Heart right ventricle (tissue), 16 donors: ENCODE measurements around the gene HCFC1. TPM values are rescaled to one million over a fixed set of nuclear protein-coding genes. Genes with fewer than 3 reads are reported as not detected.
A peak's percentile ranks its signal among the peaks of the same experiment; 100 is the strongest.

ENCODE experiments used
- ATAC-seq, 8 donors: fragments of 200-7000 bp; cut with Tn5 transposase; one replicate each; pipeline ENCODE4 v1.9.1; 2020; ENCODE audit warnings: mild to moderate bottlenecking in 8 of 8, moderate library complexity in 8 of 8, moderate number of reproducible peaks in 1 of 8
- DNase-seq, 2 donors: peaks; one replicate each; pipeline ENCODE4 v3.0.0-alpha.2; 2020
- H3K27ac ChIP-seq, 10 donors: fragments of 200-600 bp; sonication (generic) in 2 of 10; one replicate each; pipeline versions ENCODE4 v1.5.0 to v1.8.0; 2020 to 2022; ENCODE audit warnings: mild to moderate bottlenecking in 3 of 10
- H3K27me3 ChIP-seq, 7 donors: fragments of 200-600 bp; one replicate each; pipeline ENCODE4 v1.8.0; 2021 to 2022; ENCODE audit warnings: mild to moderate bottlenecking in 2 of 7
- H3K36me3 ChIP-seq, 9 donors: fragments of 200-600 bp; sonication (generic) in 1 of 9; one replicate each; pipeline versions ENCODE4 v1.5.0 to v1.8.0; 2020 to 2022; ENCODE audit warnings: mild to moderate bottlenecking in 2 of 9
- H3K4me1 ChIP-seq, 9 donors: fragments of 200-600 bp; sonication (generic) in 1 of 9; one replicate each; pipeline versions ENCODE4 v1.5.0 to v1.8.0; 2020 to 2022; ENCODE audit warnings: mild to moderate bottlenecking in 4 of 9
- H3K4me3 ChIP-seq, 10 donors: fragments of 200-600 bp; sonication (generic) in 2 of 10; one replicate each; pipeline versions ENCODE4 v1.5.0 to v1.8.0; 2020 to 2022; ENCODE audit warnings: mild to moderate bottlenecking in 7 of 10, moderate library complexity in 2 of 10
- H3K9me3 ChIP-seq, 11 donors: fragments of 200-600 bp in 10 of 11; sonication (generic) in 2 of 11; one replicate each; pipeline versions ENCODE4 v1.5.0 to v1.8.0; 2013 to 2022; ENCODE audit warnings: mild to moderate bottlenecking in 2 of 11, control low read depth in 1 of 11, moderate library complexity in 1 of 11
- WGBS, 2 donors: extraction: QIAGEN DNeasy Blood & Tissue Kit; methylation state at CpG; one replicate each; pipeline ENCODE4 v1.1.7; 2013; ENCODE audit warnings: inconsistent platforms in 1 of 2; 5-methylcytosine and 5-hydroxymethylcytosine counted together
- intact Hi-C, 10 donors: fragments of 100-400 bp; cut with DNase I; formaldehyde crosslinking; loops; one replicate each; pipeline versions ENCODE4 v1.11.1 to v1.14.2; 2022
- polyA plus RNA-seq, 2 donors: library from polyadenylated mRNA; stranded (reverse); fragments of 200-250 nt; gene quantifications; one replicate each; pipeline ENCODE4 v1.2.3, GENCODE V29; 2013
- total RNA-seq, 10 donors: library from RNA; stranded (reverse); fragmentation: NEBNext Ultra II Directional in 3 of 10; extraction: Animal tissue kit (Norgen Biotek cat#: 25700) in 3 of 10; gene quantifications; one replicate each; pipeline versions ENCODE4 v1.2.1 to v1.2.4, GENCODE V29; 2021 to 2023
- TF ChIP-seq, protein P1 (sequence below), 9 donors: fragments of 200-600 bp; sonication (generic) in 2 of 9; IDR thresholded peaks; one replicate each; pipeline versions ENCODE4 v1.5.0 to v1.8.0; 2021 to 2022; ENCODE audit warnings: antibody characterized with exemption in 9 of 9, mild to moderate bottlenecking in 5 of 9, moderate library complexity in 1 of 9
- donor health status: Arrhythmogenic right ventricular cardiomyopathy.
- donor health status: ischemic (EF 13 %, LVEDD 7.1; RV severe dilation, severe dysfunction).
- donor health status: healthy with polysubstance abuse.
- donor health status: DM: no; HTN: yes; CAD: no.
- donor health status: DM: no; HTN: no; CAD: no.
- donor health status: ischemic (EF 25% LVEDD 6.9; RV normal size, moderate dysfunction).
- donor health status: ischemic (EF 25% LVEDD 5.7; RV mildly dilated, moderate dysfunction).
- donor health status: healthy.
- donor health status: DM: yes; HTN: yes; CAD: no.
- donor health status: Ischemic cardiomyopathy.
- donor health status: ischemic (EF 35%, LVEDD 5.7; RV mildly dilated, moderate dysfunction).
- donor health status: nonischemic (EF 11% LVEDD 7.7; RV severe dilation, severe dysfunction).
- donor health status: DM: yes; HTN: yes; CAD: no.
- donor health status: PGD.
- donor health status: ischemic (EF 29% LVEDD 5.4; RV normal size, mild dysfunction).
- donor health status: nonischemic (EF 23%, LVEDD 6.1; RV moderate dilation, normal function).

The HCFC1 gene
- total and polyA plus RNA-seq, 12 donors = 12.3 to 41.6 (median 31.2) TPM

DNA sequence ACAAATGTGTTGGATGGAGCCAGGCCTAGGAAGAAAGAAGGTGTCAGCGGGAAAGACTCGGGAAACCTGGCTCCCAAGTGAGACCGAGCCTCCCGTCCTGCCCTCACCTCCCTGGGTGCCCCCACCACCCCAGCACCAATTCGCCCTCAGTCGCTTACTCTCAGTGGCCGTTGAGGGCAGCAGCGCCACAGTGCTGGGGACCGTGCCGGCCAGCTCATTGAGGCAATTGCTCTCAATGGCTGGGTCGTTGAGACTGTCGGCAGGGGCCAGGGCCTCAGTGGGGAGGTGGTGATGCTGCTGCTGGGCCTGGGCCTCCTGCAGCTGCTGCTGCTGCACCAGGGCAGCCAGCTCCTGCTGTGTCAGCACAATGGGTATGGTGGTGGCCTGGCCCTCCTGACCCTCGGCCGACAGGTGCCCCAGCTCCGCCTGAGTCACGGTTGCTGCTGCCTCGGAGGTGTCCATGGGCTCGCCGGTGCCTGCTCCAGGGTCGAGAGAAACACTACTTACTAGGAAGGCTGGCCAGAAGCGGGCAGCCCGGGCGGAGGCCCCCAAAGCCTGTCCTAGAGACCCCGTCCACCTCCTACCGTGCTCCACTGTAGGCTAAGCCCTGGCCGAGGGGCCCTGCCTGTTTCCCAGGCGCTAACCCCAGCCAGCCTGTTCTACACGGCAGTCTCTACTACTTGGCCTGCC, 19.8 kb downstream of the HCFC1 start:
- DNase-seq = no peak
- Histone ChIP-seq H3K27ac (no peak overlapping the region), H3K27me3 (no peaks in the 10 kb centered on the region), H3K9me3 (no peaks in the 10 kb centered on the region), H3K36me3 (peaks cover 0 to 90% (median 4%) of the 10 kb centered on the region in 9 donors), H3K4me3 (no peak overlapping the region), H3K4me1 (peaks cover 0 to 38% (median 19%) of the 10 kb centered on the region in 9 donors)
- 90 to 93% methylated on average over 17 to 28 of the region's 28 CpGs for WGBS, 2 donors
- intact Hi-C loops = loop anchor here in 6 of 10 donors (2.0 to 10.0 kb wide), 5 partner anchors 185 to 987 kb away; partner anchors contain the start of gene PLXNB3 (in 5 of the 6)
- no peak for ATAC-seq
- TF ChIP-seq, protein P1, sequence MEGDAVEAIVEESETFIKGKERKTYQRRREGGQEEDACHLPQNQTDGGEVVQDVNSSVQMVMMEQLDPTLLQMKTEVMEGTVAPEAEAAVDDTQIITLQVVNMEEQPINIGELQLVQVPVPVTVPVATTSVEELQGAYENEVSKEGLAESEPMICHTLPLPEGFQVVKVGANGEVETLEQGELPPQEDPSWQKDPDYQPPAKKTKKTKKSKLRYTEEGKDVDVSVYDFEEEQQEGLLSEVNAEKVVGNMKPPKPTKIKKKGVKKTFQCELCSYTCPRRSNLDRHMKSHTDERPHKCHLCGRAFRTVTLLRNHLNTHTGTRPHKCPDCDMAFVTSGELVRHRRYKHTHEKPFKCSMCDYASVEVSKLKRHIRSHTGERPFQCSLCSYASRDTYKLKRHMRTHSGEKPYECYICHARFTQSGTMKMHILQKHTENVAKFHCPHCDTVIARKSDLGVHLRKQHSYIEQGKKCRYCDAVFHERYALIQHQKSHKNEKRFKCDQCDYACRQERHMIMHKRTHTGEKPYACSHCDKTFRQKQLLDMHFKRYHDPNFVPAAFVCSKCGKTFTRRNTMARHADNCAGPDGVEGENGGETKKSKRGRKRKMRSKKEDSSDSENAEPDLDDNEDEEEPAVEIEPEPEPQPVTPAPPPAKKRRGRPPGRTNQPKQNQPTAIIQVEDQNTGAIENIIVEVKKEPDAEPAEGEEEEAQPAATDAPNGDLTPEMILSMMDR (IDR thresholded peaks at IDR 0.05) = no peak

DNA sequence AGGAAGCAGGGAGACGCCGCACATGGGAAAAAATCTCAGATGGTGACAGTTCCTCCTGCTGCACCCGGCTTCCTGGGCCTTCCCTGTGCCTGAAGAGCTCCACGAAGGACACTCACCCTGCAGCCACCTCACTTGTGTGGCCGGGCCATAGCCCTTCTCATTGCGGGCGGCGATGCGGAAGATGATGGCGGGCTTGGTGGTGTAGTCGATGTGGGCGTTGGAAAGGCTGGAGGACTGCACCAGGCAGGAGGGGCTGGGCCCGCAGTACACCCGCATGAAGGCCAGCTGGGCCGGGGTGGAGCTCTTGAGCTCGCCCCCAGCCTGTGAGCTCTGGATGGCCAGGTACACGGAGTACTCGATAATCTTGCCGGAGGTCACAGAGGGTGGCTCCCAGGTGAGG, 21.5 kb downstream of the HCFC1 start:
- Histone ChIP-seq H3K4me3 (no peak overlapping the region), H3K9me3 (no peaks in the 10 kb centered on the region), H3K27ac (peak overlapping the region in 4 of 10 donors; percentile 69 to 78 (median 70)), H3K27me3 (peaks cover 0 to under 1% (median 0%) of the 10 kb centered on the region in 7 donors), H3K4me1 (peaks cover 0 to 39% (median 19%) of the 10 kb centered on the region in 9 donors), H3K36me3 (peaks cover 0 to 73% (median 4%) of the 10 kb centered on the region in 9 donors)
- DNase-seq (no peak), ATAC-seq (no peak)
- TF ChIP-seq, protein P1 (IDR thresholded peaks at IDR 0.05) = no peak
- WGBS, 2 donors = 81 to 82% methylated on average over 16 to 19 of the region's 19 CpGs
- intact Hi-C loops = loop anchor here in 5 of 10 donors (5.0 to 10.0 kb wide), 4 partner anchors 183 to 985 kb away; partner anchors contain the start of gene PLXNB3 (in 4 of the 5)

DNA sequence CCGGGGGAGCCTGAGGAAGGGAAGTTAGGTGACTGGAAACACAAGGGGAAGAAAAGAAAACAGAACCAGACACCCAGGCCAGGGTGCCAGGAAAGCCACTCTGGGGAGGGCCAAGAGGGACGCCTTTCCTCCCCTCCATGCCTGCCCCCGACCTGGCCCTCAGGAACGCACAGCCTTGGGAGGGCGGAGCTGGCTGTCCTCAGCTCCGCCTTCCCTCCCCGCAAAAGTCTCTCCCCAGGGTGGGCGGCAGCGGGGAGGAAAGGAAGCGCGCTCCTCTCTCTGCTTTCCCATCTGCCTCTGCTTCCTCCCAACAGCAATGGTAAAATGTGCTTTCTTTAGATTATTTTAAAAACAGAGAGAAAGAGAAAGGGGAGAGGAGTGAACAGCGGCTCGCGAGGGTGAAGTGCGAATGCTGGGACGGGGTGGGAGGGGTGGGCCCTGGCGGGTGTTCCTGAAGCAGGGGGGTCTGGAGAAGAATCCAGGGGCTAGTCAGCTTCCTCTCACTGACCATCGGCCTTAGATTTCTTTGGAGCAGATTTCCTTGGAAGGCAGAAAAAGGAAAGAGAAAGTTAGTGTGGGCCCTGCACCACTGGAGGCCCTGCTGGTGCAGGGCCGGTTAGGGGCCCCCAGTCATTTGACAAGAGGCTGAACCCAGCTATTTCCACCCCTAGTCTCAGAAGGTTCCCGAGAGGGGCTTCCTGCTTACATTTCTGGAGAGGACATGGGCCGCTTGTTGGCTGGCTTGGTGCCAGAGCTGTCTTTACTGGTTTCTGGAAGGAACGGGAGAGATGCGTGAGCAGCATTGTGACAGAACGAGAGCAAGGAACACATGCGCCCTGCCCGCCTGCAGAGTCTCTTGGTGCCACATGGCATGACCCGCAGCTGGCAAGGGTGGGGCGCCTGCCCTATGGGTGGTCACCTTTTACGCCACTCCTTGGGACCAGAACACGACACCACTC, 22.5 kb downstream of the HCFC1 start:
- Histone ChIP-seq H3K36me3 (peaks cover 0 to 63% (median 4%) of the 10 kb centered on the region in 9 donors), H3K27ac (peak overlapping the region; percentile 11 to 78 (median 70)), H3K4me1 (peaks cover 0 to 41% (median 19%) of the 10 kb centered on the region in 9 donors), H3K9me3 (no peaks in the 10 kb centered on the region), H3K27me3 (peaks cover 0 to 11% (median 0%) of the 10 kb centered on the region in 7 donors), H3K4me3 (no peak overlapping the region)
- 49 to 53% methylated on average over 26 to 29 of the region's 30 CpGs for WGBS, 2 donors
- no peak for DNase-seq
- peak in 5 of 8 donors; percentile 23 to 41 (median 37) for ATAC-seq
- TF ChIP-seq, protein P1 (IDR thresholded peaks at IDR 0.05) = no peak
- intact Hi-C loops = loop anchor here in 3 of 10 donors (2.0 to 10.0 kb wide), 4 partner anchors 26 to 187 kb away; partner anchors contain the start of genes PLXNB3 (in 2 of the 3), IDH3G (in 1 of the 3) and SSR4 (in 1 of the 3)
